ENCODE results near the gene UBTD1.

The UBTD1 gene

GRCh38 chr10:97538411-97538810 is 39.7 kb downstream of the UBTD1 start:
- no peak for DNase-seq (ENCODE audit: insufficient read length, low spot score)
- FAIRE-seq, result no peak
- no peak for TF ChIP-seq CTCF (IDR thresholded peaks at IDR 0.05; ENCODE audit: insufficient read depth, missing control alignments)

DNA sequence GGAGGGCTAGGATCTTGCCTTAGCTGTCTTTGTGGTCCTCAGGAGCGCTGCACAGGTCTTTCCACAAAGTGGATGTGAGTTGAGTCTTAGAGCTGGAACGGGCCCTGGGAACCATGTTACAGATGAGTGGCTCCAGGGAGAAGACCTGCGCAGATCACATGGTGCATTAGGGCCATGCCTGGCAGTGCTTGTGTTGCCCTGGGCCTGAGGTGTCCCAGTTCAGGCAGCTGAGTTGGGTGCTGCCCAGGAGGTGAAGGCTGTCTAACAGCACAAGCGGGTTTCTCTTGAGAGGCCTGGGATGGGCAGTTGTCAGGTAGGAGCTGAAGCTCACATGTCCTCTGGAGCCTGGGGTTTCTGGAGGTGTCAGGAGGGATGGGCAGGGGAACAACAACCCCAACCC is 40.1 kb downstream of the UBTD1 start:
- no peak for DNase-seq (ENCODE audit: insufficient read length, low spot score)
- FAIRE-seq, result no peak
- TF ChIP-seq CTCF (IDR thresholded peaks at IDR 0.05; ENCODE audit: insufficient read depth, missing control alignments), result no peak

DNA sequence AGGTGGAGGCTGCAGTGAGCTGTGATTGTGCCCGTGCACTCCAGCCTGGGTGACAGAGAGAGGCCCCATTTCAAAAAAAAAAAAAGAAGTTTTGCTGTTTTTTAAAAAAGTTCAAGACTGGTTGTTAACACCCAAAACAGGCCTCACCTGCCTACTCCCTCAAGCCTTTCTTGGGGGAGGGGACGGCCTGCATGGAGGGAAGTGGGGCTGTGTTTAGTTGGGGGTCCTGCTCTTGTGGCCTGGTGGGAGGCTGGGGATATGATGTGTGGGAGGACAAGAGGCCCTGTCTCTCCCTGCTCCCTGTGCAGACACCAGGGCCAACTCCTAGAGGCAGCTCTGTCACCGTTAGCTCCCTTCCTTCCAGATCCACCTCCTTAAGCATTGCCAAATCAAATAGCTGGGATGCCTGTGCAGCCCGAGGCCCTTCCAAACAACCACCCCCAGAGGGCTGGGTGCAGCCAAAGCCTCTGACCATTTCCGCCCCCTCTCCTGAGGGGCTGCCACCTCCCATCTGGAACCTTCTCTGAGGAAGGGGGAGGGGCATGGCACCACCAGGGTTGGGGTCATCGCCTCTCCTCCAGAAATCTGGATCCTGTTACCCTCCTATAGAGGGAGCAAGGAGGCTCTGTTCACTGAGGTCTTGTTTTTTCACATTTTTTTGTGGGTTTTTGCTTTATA is 40.9 kb downstream of the UBTD1 start:
- TF ChIP-seq CTCF (IDR thresholded peaks at IDR 0.05; ENCODE audit: insufficient read depth, missing control alignments), result no peak
- DNase-seq (ENCODE audit: insufficient read length, low spot score) (no peak), FAIRE-seq (no peak)

DNA sequence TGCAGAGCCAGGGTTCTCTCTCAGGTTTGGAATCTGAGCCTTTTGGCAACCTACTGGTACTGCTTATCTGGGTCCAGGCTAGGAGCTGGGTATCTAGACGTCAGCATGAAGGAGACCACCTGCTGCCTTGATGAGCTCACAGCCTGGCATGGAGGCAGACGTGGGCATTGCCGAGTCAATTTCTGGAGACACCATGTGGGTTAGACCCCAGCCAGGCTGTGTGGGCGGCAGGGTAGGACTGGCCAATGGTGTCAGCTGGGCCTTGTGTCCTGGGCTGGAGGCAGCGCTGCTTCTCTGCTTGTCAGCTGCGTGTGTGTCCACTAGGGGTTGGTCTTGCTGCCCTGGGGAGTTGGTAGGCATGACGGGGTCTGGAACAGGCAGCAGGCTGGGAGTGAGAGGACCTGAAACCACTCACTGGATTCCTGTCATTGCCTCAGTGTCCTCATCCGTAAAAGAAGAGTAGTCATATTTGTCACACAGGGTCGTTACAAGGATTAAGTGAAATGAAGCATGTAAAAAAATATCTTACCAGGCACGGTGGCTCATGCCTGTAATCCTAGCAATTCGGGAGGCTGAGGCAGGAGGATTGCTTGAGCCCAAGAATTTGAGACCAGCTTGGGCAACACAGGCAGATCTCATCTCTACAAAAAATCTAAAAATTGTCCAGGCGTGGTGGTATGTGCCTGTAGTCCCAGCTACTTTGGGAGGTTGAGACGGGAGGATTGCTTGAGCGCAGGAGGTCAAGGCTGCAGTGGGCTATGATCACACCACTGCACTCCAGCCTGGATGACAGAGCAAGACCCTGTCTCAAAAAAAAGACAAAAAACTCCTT is 42.2 kb downstream of the UBTD1 start:
- DNase-seq (ENCODE audit: insufficient read length, low spot score) (no peak), FAIRE-seq (no peak)
- no peak for TF ChIP-seq CTCF (IDR thresholded peaks at IDR 0.05; ENCODE audit: insufficient read depth, missing control alignments)

DNA sequence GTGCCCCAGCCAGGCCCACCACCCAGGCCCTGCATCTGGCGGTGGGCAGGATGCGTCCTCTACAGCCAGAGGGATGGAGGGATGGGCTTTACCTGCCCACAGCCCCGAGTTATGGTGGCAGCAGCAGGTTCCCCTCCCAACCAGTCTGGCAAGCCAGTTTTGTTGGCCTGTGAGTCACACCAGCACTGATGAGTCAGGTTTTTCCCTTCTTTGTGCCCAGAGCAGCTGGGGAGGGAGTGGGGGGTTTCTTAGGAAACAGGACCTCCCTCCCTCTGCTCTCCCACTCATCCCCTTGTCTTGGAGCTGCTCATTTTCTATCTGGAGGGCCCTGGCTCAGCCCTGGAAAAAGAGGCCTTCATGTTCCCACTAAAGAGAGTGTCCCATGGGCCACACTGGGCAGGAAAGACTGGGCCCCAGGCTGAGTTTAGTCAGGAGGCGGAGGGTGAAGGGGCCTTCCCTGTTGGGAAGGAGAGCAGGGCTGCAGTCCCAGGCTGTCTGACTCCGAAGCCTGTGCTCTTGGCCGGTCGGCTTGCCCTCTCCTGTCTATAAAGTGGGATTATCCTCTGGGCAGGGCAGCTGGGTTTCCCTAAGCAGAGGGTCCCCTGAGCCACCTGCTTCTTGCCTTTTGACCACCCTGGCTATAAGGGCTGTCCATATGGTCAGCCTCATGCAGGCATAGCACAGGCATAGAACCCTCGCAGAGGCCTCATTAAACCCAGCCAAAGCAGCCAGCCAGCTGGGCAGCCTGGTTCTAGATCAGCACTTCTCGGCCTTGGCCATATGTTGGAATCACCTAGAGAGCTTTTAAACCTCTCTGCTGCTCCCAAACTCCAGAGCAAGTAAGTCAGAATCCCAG is 43.7 kb downstream of the UBTD1 start:
- DNase-seq (ENCODE audit: insufficient read length, low spot score), result no peak
- TF ChIP-seq CTCF (IDR thresholded peaks at IDR 0.05; ENCODE audit: insufficient read depth, missing control alignments), result no peak
- FAIRE-seq, result no peak

DNA sequence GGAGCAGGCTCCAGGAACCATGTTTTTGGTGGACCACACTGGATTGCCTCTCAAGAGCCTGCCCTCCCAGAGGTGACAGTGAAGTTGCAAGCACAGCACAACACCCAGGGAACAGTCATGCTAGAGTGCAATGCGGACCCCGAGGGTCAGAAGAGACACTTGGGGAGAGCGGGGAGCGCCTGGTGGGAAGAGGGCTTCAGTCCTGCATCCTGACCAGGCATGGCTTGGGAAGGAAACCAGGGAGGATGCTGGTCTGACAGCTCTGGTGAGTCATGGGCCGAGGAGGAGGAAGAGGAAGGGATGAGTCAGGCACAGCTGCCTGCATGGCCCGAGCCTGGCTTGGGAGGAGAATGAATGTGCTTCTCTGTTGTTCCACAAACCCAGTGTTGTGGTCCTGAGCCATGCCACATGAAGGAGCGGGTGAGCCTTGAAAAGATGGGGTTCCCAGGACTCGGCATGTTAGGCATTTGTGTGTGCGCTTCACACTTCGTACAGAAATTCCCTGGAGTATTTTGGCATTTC is 44.4 kb downstream of the UBTD1 start:
- no peak for TF ChIP-seq CTCF (IDR thresholded peaks at IDR 0.05; ENCODE audit: insufficient read depth, missing control alignments)
- FAIRE-seq, result no peak
- no peak for DNase-seq (ENCODE audit: insufficient read length, low spot score)
